Right atrium auricular region (tissue), 2 donors: ENCODE data around the gene PLET1. TPM values are rescaled to one million over a fixed set of nuclear protein-coding genes. Genes with fewer than 3 reads are reported as not detected.

ENCODE experiments used
- DNase-seq: peaks from one replicate; pipeline ENCODE4 v3.0.0-alpha.2; 2019; ENCODE audit warnings: low spot score
- H3K27ac ChIP-seq, 2 donors: fragments of 200-600 bp; sonication (generic); 1 replicate in 1 of 2; 2 replicates in 1 of 2; pipeline ENCODE4 v1.5.1; 2016 to 2019
- H3K27me3 ChIP-seq, 2 donors: fragments of 200-600 bp; sonication (generic); one replicate each; pipeline versions ENCODE4 v1.5.1 to v1.6.0; 2017 to 2019
- H3K36me3 ChIP-seq: fragments of 200-600 bp; sonication (generic); one replicate; pipeline ENCODE4 v1.5.1; 2016
- H3K4me1 ChIP-seq, 2 donors: fragments of 200-600 bp; sonication (generic); one replicate each; pipeline versions ENCODE4 v1.5.1 to v1.6.0; 2017 to 2019
- H3K4me3 ChIP-seq, 2 donors: fragments of 200-600 bp; sonication (generic); 1 replicate in 1 of 2; 2 replicates in 1 of 2; pipeline ENCODE4 v1.5.1; 2017 to 2019; ENCODE audit warnings: mild to moderate bottlenecking in 1 of 2, moderate library complexity in 1 of 2
- H3K9me3 ChIP-seq, 2 donors: fragments of 200-600 bp; sonication (generic); one replicate each; pipeline ENCODE4 v1.5.1; 2019
- CTCF ChIP-seq, 2 donors: fragments of 200-600 bp; sonication (generic); IDR thresholded peaks; one replicate each; pipeline ENCODE4 v1.5.1; 2019; ENCODE audit warnings: antibody characterized with exemption in 2 of 2
- total RNA-seq, 2 donors: library from RNA; depleted of rRNA; stranded (reverse); fragments of >200 nt; gene quantifications; one replicate each; pipeline ENCODE4 v1.1.0, GENCODE V29; 2016

PLET1 gene
- total RNA-seq, 2 donors from 2014 or later = not detected

GRCh38 chr11:112291191-112291590 lies 30.5 kb upstream of the PLET1 start:
- Histone ChIP-seq H3K27me3 (no peaks in the 10 kb centered on the region), H3K27ac (peak overlapping the region; percentile 84 to 90), H3K9me3 (no peaks in the 10 kb centered on the region), H3K4me3 (peak overlapping the region; percentile 60 to 61), H3K4me1 (peaks cover 0 to 39% of the 10 kb centered on the region in 2 donors), H3K36me3 (no peaks in the 10 kb centered on the region)
- no peak for DNase-seq
- no peak for TF ChIP-seq CTCF (IDR thresholded peaks at IDR 0.05)

- H3K27ac ChIP-seq = peak overlapping the region; percentile 84 to 90
- H3K36me3 ChIP-seq = no peaks in the 10 kb centered on the region
- DNase-seq = no peak
- TF ChIP-seq CTCF (IDR thresholded peaks at IDR 0.05) = no peak
- H3K9me3 ChIP-seq = no peaks in the 10 kb centered on the region
- H3K27me3 ChIP-seq = no peaks in the 10 kb centered on the region
- H3K4me1 ChIP-seq = peaks cover 0 to 43% of the 10 kb centered on the region in 2 donors
- peak overlapping the region; percentile 60 to 61 for H3K4me3 ChIP-seq
Observed at GRCh38 chr11:112290493-112290850, 29.8 kb upstream of the PLET1 start.

- no peaks in the 10 kb centered on the region for H3K27me3 ChIP-seq
- H3K36me3 ChIP-seq = no peaks in the 10 kb centered on the region
- peak overlapping the region; percentile 60 to 61 for H3K4me3 ChIP-seq
- peaks cover 0 to 37% of the 10 kb centered on the region in 2 donors for H3K4me1 ChIP-seq
- no peaks in the 10 kb centered on the region for H3K9me3 ChIP-seq
- TF ChIP-seq CTCF (IDR thresholded peaks at IDR 0.05) = peak; percentile 84 to 97
- DNase-seq = peak; percentile 78
- H3K27ac ChIP-seq = peak overlapping the region; percentile 84 to 90
Observed at GRCh38 chr11:112289588-112290492, 29.2 kb upstream of the PLET1 start.

- TF ChIP-seq CTCF (IDR thresholded peaks at IDR 0.05) = no peak
- DNase-seq = no peak
- Histone ChIP-seq H3K27ac (no peak overlapping the region), H3K4me3 (no peak overlapping the region), H3K27me3 (no peaks in the 10 kb centered on the region), H3K36me3 (no peaks in the 10 kb centered on the region), H3K4me1 (peaks cover 0 to 20% of the 10 kb centered on the region in 2 donors), H3K9me3 (no peaks in the 10 kb centered on the region)
Observed at GRCh38 chr11:112288021-112288420, 27.4 kb upstream of the PLET1 start.

GRCh38 chr11:112285841-112286311 lies 25.2 kb upstream of the PLET1 start:
- H3K9me3 ChIP-seq = no peaks in the 10 kb centered on the region
- TF ChIP-seq CTCF (IDR thresholded peaks at IDR 0.05) = no peak
- H3K36me3 ChIP-seq = no peaks in the 10 kb centered on the region
- peaks cover 0 to 14% of the 10 kb centered on the region in 2 donors for H3K4me1 ChIP-seq
- H3K4me3 ChIP-seq = no peak overlapping the region
- no peaks in the 10 kb centered on the region for H3K27me3 ChIP-seq
- H3K27ac ChIP-seq = no peak overlapping the region
- DNase-seq = no peak
